Stimulated activated naive CD4-positive, alpha-beta T cell (primary cell): Measurements from ENCODE around the gene RALBP1.

Experiments
- DNase-seq, 6 experiments: peaks; one replicate each; lab custom pipeline; 2025; lab: John Stamatoyannopoulos, UW

Gene RALBP1

GRCh38 chr18:9547782-9548181 lies 72.5 kb downstream of the RALBP1 start:
- no peak for DNase-seq

DNA sequence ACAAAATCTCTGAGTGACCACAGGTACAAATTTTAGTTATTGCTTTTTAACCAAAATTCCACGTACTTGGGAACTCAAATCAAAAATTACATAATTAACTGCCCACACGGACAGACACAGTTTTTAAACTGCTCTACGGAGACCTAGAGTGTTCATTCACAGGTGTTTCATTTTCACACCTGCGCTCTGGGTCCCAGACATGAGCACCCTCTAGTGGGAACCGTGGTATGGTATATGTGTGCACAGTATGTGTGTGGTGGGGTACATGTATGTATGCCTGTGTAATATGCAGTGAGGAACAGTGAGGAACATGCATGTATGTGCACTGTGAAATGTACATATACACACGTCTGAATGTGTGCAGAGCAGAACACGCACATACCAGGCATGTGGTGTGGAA lies 74.1 kb downstream of the RALBP1 start:
- DNase-seq: no peak

GRCh38 chr18:9550429-9550828 lies 75.1 kb downstream of the RALBP1 start:
- no peak for DNase-seq

DNA sequence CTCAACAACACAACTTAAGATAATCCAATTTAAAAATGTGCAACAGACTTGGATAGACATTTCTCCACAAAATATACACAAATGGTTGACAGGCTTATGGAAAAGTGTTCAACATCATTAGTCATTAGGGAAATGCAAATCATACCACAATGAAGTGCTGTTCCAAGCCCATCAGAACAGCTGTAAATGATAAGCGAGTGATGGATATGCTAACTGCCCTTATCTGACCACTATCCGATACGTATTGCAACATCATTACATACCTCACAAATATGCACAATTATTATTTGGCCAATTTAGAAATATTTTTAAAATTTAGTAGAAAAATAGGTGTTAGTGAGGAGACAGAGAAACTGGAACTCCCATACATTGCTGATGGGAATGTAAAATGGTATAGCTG lies 76.9 kb downstream of the RALBP1 start:
- DNase-seq: no peak

DNA sequence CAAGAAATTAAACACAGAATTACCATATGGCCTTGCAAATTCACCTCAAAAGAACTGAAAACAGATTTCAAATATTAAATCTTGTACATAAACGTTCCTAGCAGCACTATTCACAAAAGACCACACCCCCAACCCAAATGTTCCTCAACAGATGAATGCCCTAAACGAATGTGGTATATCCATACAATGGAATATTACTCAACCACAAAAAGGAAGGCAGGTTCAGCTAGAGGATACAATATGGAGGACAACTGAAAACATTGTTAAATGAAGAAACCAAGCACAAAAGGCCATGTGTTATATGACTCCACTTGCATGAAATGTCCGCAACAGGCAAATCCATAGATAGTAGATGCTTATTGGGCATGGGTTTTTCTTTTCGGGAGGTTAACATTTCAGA lies 77.3 kb downstream of the RALBP1 start:
- DNase-seq: no peak

DNA sequence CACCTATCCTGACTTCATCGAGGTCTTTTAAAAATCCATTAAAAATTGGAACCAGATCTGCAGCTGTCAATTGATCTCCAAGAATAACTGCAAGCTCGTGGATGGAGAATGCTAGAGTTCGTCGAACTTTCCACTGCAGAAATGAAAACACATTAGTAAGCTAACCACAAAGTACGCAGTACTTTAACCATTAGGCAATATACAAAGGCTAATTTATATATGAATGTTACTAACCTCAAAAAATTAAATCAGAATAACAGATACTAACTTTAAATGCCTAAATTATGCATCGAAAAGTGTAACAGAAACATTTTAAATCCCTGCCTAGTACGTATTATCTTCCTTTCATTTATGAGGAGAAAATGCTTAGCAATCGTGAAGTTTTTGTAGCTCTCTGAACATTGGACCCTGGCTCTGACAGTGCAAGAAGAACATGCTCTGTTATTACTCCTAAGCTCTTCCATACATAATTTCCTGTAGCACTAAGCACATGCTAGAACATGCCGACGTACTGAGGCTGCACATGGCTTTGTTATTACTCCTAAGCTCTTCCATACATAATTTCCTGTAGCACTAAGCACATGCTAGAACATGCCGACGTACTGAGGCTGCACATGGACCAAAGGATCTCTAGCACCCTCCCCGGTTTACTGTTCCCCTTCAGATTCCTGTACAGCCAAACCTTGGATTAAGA lies 82.1 kb downstream of the RALBP1 start:
- no peak for DNase-seq

DNA sequence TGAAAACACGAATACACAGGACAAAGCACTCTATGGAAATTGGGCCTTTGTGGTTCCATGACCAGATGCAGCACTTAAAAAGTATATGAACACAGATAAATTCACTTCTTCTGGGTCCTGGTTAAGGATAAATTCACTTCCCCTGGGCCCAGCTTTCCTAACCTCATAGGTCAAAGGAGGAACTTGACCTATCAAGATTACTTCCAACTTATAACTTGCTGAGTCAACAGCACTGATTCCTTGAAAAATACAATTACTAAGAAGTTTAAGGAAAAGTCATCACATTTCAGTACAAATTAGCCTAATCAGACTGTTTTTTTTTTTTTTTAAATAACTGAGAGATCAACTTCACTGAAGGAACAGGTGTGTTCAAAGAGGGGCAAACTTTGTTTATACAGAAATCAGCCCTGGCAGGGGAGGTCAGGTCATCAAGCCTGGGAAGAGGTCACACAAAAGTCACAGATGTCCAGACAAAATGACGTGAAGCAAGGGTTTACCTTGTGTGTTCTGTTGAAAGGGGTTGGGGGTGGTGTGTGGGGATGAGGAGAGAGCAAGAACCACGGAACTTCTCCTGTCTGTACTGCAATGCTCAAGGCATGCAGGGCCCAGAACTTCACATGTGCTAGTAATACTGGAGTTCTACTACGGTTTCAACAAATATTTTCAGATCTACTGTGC lies 83.2 kb downstream of the RALBP1 start:
- no peak for DNase-seq

DNA sequence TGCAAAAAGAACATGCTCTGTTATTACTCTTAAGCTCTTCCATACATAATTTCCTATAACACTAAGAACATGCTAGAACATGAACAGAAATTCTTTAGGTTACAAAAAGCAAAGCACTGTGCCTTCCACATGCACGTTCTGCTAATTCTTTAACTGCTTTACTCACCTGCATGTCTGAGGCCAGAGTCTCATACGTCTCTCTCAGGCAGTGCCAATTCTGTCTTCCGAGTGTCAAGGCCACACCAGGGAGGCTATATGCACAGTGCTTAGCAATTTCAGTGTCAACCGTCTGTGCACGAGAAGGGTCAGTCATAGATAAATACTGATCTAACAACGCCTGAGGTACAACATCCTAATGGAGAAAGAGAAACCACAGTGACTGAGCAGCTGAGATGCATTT lies 83.9 kb downstream of the RALBP1 start:
- DNase-seq: no peak

GRCh38 chr18:9561759-9562158 lies 86.4 kb downstream of the RALBP1 start:
- DNase-seq: no peak

- DNase-seq: no peak
These were observed 87.3 kb downstream of the RALBP1 start for GRCh38 chr18:9562584-9562983.

DNA sequence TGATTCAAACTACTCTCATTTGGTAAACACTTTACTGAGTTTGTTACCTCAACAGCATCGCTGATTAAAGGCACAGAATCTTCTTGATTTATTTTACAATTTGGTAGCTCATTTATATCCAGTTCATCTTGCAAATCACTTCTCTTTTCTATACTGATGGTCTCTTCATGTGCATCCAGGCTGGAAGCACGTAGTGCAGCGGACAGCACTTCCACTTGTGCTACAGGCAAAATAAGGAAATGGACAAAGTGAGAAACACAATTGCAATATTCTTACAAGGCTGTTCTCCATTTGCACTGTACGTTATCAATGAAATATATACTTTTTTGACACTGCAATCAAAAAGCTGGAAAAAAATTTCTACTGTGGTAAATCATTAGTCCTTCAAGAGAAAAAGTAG lies 88.0 kb downstream of the RALBP1 start:
- no peak for DNase-seq

DNA sequence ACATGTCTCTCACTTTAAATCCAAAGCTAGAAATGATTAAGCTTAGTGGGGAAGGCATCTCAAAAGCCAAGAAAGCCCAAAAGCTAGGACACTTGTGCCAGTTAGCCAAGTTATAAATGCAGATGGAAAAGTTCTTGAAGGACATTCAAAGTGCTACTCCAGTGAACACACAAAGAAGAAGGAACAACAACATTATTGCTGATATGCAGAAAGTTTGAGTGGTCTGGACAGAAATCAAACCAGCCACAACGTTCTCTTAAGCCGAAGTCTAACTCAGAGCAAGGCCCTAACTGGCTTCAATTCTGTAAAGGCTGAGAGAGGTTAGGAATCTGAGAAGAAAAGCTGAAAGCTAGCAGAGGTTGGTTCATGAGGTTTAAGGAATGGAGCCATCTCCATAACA lies 90.1 kb downstream of the RALBP1 start:
- DNase-seq: no peak

GRCh38 chr18:9568186-9568585 lies 92.9 kb downstream of the RALBP1 start:
- DNase-seq: no peak

GRCh38 chr18:9569178-9569577 lies 93.9 kb downstream of the RALBP1 start:
- no peak for DNase-seq

DNA sequence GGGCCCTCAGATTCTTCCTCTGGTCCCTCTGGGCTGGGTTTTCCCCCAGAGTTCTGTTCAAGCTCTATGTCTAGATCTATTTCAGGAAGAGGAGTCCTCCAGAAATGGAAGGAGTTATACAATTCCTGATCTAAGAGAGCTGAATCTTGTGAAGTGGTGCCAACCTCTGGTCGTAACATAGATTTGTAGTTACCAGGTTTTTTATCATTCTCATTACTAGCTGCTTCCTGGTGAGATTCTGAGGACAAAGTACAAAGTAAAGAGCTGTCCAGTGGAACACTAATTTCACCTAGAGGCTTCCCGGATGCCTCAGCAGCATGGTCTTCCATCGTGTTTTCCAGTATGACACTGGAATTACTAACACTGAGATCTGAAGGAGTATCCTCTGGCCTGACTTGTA lies 94.9 kb downstream of the RALBP1 start:
- DNase-seq: no peak

DNA sequence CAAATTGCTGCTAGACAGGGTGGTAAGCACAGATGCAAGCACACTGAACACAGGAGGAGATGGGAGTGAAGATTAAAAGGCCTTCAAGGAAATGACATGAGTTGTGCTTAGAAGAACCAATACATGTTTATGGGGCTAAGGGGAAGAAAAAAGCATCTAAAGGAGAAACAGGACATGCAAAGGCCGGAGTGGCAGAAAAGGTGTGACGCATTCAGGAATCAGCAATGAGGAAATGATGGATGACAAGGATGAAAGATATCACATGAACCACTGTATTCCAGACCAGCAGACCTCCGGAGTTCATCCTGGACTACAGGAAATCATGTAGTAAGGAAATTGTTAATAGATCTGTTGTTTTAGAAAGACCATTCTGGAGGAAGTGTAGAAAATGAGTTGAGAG lies 96.2 kb downstream of the RALBP1 start:
- no peak for DNase-seq

DNA sequence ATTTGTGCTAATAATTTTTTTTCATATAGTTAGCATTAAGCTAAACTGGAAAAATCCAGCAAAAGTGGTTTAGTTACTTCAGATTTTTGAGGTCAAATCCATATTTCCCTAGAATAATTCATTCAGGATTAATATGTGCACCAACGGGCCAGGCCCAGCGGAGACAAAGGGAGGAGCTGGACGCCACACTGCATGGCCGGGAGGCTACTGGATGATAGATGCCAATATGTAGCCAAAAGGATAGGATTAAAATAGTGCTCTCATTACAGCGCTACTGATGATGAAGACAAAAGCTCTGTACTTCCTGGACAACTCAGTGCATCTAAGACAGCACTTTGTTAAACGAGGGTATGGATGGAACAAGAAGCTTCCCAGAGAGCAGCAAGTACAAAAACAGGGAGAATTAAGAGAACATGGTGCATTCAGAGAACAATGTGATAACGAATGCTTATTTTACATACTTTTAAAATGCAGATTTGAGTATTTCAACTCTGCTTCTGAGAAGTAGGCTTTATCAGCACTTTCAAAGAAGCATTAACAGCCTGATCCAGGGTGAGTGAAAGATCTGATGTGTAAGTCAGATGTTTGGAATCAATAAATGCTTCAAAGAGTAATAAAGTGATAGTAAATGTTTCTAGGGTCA lies 99.3 kb downstream of the RALBP1 start:
- no peak for DNase-seq

- DNase-seq: no peak
These were observed 100.2 kb downstream of the RALBP1 start for GRCh38 chr18:9575558-9575957.

GRCh38 chr18:9577361-9577760 lies 102.0 kb downstream of the RALBP1 start:
- DNase-seq: no peak

- no peak for DNase-seq
These were observed 103.0 kb downstream of the RALBP1 start for GRCh38 chr18:9578306-9578705.

DNA sequence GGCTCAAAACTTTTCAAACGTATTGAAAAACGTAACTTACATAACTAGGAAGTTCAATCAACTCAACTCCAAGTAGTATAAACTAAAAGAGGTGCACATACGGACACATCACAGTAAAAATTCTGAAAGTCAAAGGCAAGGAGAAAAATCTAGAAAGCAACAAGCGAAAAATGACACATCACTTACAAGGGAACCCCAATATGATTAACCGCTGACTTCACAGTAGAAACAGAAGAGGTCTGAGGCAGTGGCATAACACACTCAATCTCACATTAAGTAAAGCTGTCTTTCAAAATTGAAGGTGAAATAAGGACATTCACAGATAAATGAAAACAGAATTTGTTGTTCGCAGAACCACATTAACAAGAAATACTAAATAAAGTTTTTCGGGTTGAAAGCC lies 106.4 kb downstream of the RALBP1 start:
- DNase-seq: no peak

DNA sequence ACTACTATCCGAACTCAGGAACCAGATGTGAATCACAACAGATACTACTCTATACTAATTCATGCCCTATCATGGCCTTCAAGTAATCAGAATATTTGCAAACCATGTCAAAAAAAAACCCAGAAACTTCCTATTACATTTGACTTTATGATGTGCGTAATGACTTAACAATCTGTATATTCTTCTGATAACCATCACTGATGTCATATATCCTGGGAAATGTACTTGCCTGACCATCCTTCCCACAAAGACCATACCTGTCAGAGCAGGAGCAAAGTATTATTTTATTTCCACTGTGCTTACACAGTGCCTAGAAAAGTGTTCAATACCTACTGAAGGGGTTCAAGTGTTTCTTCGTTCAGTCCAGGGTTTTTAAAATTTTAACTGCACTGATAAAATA lies 111.5 kb downstream of the RALBP1 start:
- DNase-seq: no peak
